Activated CD8-positive, alpha-beta memory T cell treated with anti-CD3 and anti-CD28 coated beads for 36 hours (primary cell): ENCODE measurements around the gene MALT1. TPM values are rescaled to one million over a fixed set of nuclear protein-coding genes. Genes with fewer than 3 reads are reported as not detected.

Experiments used
- CTCF ChIA-PET: fragments of 350-600 bp; sonication (Branson Sonifier 250); formaldehyde crosslinking; loops from one replicate; lab custom pipeline; 2021; ENCODE audit warnings: antibody characterized with exemption; lab: Charles Lee
- POLR2A ChIA-PET: fragments of 350-600 bp; sonication (Branson Sonifier 250); formaldehyde crosslinking; loops from one replicate; lab custom pipeline; 2021; ENCODE audit warnings: antibody characterized with exemption; lab: Charles Lee
- total RNA-seq, 2 experiments: library from RNA; stranded (reverse); gene quantifications; one replicate each; pipeline ENCODE4 v1.2.3, GENCODE V29; 2021

Gene MALT1
- total RNA-seq, 2 experiments from 2014 or later: 30.3 to 32.9 TPM

- ChIA-PET POLR2A (interaction anchor here (0.5 to 0.7 kb wide), 2 partner anchors 44 to 45 kb away, joined by 3 to 8 read pairs; partner anchors contain the start of gene MALT1), CTCF (interaction anchor here (1.1 kb wide), 1 partner anchor 45 kb away, joined by 3 read pairs; the partner anchor contains the start of gene MALT1)
These were observed 44.9 kb downstream of the MALT1 start for GRCh38 chr18:58716060-58716756.

GRCh38 chr18:58721566-58722239 is 50.4 kb downstream of the MALT1 start:
- ChIA-PET CTCF (no interaction called here), POLR2A (no interaction called here)

- ChIA-PET CTCF (no interaction called here), POLR2A (interaction anchor here (0.6 kb wide), 1 partner anchor 52 kb away, joined by 11 read pairs; no protein-coding TSS in a partner anchor)
These were observed 52.7 kb downstream of the MALT1 start for GRCh38 chr18:58723810-58724602.

- POLR2A ChIA-PET: no interaction called here
- CTCF ChIA-PET: no interaction called here
These were observed 55.4 kb downstream of the MALT1 start for GRCh38 chr18:58726671-58727070.

GRCh38 chr18:58727776-58728500 is 56.7 kb downstream of the MALT1 start:
- POLR2A ChIA-PET: no interaction called here
- CTCF ChIA-PET: no interaction called here

- ChIA-PET POLR2A (no interaction called here), CTCF (no interaction called here)
These were observed 57.5 kb downstream of the MALT1 start for GRCh38 chr18:58728719-58729118.

- POLR2A ChIA-PET: no interaction called here
- CTCF ChIA-PET: no interaction called here
These were observed 59.4 kb downstream of the MALT1 start for GRCh38 chr18:58730618-58731017.

GRCh38 chr18:58732471-58732870 is 61.2 kb downstream of the MALT1 start:
- ChIA-PET POLR2A (no interaction called here), CTCF (no interaction called here)

GRCh38 chr18:58733866-58734265 is 62.6 kb downstream of the MALT1 start:
- CTCF ChIA-PET: no interaction called here

GRCh38 chr18:58738322-58738721 is 67.1 kb downstream of the MALT1 start:
- CTCF ChIA-PET: no interaction called here
- POLR2A ChIA-PET: no interaction called here

More at GRCh38 chr18:58733866-58734265, 62.6 kb downstream of the MALT1 start:
- POLR2A ChIA-PET: no interaction called here

GRCh38 chr18:58745914-58746313 is 74.6 kb downstream of the MALT1 start:
- ChIA-PET CTCF (interaction anchor here (1.0 kb wide), 1 partner anchor 18 kb away, joined by 4 read pairs; no protein-coding TSS in a partner anchor), POLR2A (no interaction called here)

- CTCF ChIA-PET: no interaction called here
- POLR2A ChIA-PET: no interaction called here
These were observed 77.8 kb downstream of the MALT1 start for GRCh38 chr18:58748899-58749595.

- ChIA-PET POLR2A (interaction anchor here (1.0 kb wide), 1 partner anchor 209 kb away, joined by 3 read pairs; no protein-coding TSS in a partner anchor), CTCF (interaction anchor here (0.6 to 1.8 kb wide), 2 partner anchors 10 to 222 kb away, joined by 3 to 6 read pairs; no protein-coding TSS in a partner anchor)
These were observed 82.7 kb downstream of the MALT1 start for GRCh38 chr18:58753976-58754375.

GRCh38 chr18:58754544-58755068 is 83.3 kb downstream of the MALT1 start:
- CTCF ChIA-PET: interaction anchor here (0.6 to 1.9 kb wide), 3 partner anchors 9 to 222 kb away, joined by 3 to 8 read pairs (median 4); no protein-coding TSS in a partner anchor
- POLR2A ChIA-PET: no interaction called here

- CTCF ChIA-PET: interaction anchor here (1.2 to 1.9 kb wide), 2 partner anchors 9 to 13 kb away, joined by 4 to 8 read pairs; no protein-coding TSS in a partner anchor
- POLR2A ChIA-PET: no interaction called here
These were observed 84.2 kb downstream of the MALT1 start for GRCh38 chr18:58755304-58756010.

GRCh38 chr18:58756148-58756547 is 84.9 kb downstream of the MALT1 start:
- POLR2A ChIA-PET: no interaction called here
- CTCF ChIA-PET: interaction anchor here (1.2 to 1.9 kb wide), 2 partner anchors 8 to 12 kb away, joined by 4 to 8 read pairs; no protein-coding TSS in a partner anchor

- ChIA-PET POLR2A (no interaction called here), CTCF (no interaction called here)
These were observed 85.5 kb downstream of the MALT1 start for GRCh38 chr18:58756596-58757240.
